ENCODE measurements around the gene LRRD1. TPM values are rescaled to one million over a fixed set of nuclear protein-coding genes. Genes with fewer than 3 reads are reported as not detected.

LRRD1 gene
- total and polyA plus RNA-seq, 2 of the 13 experiments (the other 11 are each of a cell fraction or from before 2014, with no cell fraction given): 0.03 TPM; not detected in 1

DNA sequence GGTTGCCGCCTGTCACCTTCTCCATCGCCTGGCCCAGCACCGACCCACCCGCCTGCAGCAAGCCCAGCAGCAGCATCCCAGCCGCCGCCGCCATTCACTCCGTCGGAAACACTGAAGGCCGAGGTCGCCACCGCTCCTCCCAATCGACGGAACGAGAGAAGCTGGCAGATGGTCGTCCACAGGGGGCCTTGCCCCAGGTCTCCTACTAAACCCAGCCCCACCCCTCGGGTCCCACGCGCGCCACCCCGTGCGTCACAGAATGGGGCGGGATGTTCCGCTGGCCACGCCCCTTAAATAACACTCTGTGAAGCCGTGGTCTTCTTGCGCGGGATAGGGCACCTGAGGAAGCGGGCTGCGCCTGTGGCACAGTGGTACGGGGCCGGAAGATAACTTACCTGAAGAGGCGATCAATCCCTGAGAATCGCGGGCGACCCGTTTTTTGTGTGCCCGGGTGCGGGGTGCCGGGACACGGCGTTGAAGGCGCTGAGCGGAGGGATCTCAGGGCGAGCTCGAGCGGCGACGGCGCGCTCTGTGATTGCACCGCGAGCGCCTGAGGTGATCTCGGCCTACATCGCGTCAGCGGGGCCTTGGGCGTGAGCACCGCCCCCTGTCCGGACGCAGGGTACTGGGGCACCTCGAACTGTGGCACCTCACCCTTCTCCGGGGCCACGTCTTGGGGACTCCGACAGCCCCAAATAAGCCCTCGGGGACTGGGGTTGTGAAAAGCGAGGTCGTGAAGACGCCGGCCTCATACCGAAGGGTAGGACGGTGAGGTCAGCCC is 44.5 kb downstream of the LRRD1 start, which contains the start of gene CYP51A1 (continued):
- TF ChIP-seq, protein P1, sequence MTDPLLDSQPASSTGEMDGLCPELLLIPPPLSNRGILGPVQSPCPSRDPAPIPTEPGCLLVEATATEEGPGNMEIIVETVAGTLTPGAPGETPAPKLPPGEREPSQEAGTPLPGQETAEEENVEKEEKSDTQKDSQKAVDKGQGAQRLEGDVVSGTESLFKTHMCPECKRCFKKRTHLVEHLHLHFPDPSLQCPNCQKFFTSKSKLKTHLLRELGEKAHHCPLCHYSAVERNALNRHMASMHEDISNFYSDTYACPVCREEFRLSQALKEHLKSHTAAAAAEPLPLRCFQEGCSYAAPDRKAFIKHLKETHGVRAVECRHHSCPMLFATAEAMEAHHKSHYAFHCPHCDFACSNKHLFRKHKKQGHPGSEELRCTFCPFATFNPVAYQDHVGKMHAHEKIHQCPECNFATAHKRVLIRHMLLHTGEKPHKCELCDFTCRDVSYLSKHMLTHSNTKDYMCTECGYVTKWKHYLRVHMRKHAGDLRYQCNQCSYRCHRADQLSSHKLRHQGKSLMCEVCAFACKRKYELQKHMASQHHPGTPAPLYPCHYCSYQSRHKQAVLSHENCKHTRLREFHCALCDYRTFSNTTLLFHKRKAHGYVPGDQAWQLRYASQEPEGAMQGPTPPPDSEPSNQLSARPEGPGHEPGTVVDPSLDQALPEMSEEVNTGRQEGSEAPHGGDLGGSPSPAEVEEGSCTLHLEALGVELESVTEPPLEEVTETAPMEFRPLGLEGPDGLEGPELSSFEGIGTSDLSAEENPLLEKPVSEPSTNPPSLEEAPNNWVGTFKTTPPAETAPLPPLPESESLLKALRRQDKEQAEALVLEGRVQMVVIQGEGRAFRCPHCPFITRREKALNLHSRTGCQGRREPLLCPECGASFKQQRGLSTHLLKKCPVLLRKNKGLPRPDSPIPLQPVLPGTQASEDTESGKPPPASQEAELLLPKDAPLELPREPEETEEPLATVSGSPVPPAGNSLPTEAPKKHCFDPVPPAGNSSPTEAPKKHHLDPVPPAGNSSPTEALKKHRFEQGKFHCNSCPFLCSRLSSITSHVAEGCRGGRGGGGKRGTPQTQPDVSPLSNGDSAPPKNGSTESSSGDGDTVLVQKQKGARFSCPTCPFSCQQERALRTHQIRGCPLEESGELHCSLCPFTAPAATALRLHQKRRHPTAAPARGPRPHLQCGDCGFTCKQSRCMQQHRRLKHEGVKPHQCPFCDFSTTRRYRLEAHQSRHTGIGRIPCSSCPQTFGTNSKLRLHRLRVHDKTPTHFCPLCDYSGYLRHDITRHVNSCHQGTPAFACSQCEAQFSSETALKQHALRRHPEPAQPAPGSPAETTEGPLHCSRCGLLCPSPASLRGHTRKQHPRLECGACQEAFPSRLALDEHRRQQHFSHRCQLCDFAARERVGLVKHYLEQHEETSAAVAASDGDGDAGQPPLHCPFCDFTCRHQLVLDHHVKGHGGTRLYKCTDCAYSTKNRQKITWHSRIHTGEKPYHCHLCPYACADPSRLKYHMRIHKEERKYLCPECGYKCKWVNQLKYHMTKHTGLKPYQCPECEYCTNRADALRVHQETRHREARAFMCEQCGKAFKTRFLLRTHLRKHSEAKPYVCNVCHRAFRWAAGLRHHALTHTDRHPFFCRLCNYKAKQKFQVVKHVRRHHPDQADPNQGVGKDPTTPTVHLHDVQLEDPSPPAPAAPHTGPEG (CRISPR knock-in tag; IDR thresholded peaks at IDR 0.05): no peak; the same call in none of the 2 replicates
- TF ChIP-seq GPBP1L1 (CRISPR knock-in tag; IDR thresholded peaks at IDR 0.05): no peak
- TF ChIP-seq ZBTB44 (CRISPR knock-in tag; IDR thresholded peaks at IDR 0.05): no peak
- TF ChIP-seq FOXJ3 (CRISPR knock-in tag; IDR thresholded peaks at IDR 0.05; ENCODE audit: borderline replicate concordance): peak; percentile 63; the same call in 1 of the 2 replicates
- no peak for TF ChIP-seq NFE2L2 (IDR thresholded peaks at IDR 0.05; ENCODE audit: low read length)
- TF ChIP-seq CBFB (CRISPR knock-in tag; IDR thresholded peaks at IDR 0.05): peak; percentile 85
- 0 out of 2 replicates have a peak, but pooled peaks have one; percentile 49 for TF ChIP-seq ZNF3 (CRISPR knock-in tag; IDR thresholded peaks at IDR 0.05)
- TF ChIP-seq POLR2AphosphoS5 (IDR thresholded peaks at IDR 0.05; ENCODE audit: low read depth, low read length): peak; percentile 70
- TF ChIP-seq ZBTB7A (CRISPR knock-in tag; IDR thresholded peaks at IDR 0.05): no peak
- TF ChIP-seq ZNF207 (IDR thresholded peaks at IDR 0.05; ENCODE audit: borderline replicate concordance): no peak
- peak; percentile 83 for TF ChIP-seq CHD2 (IDR thresholded peaks at IDR 0.05; ENCODE audit: low read depth, low read length)
- peak; percentile 72 for TF ChIP-seq ZBTB26 (CRISPR knock-in tag; IDR thresholded peaks at IDR 0.05; ENCODE audit: borderline replicate concordance)
- TF ChIP-seq GABPA (IDR thresholded peaks at IDR 0.05; ENCODE audit: low read depth, low read length): no peak
- peak; percentile 2; the same call in 1 of the 2 replicates for TF ChIP-seq GABPA (CRISPR knock-in tag; IDR thresholded peaks at IDR 0.05; ENCODE audit: low read depth)
- TF ChIP-seq, protein P2, sequence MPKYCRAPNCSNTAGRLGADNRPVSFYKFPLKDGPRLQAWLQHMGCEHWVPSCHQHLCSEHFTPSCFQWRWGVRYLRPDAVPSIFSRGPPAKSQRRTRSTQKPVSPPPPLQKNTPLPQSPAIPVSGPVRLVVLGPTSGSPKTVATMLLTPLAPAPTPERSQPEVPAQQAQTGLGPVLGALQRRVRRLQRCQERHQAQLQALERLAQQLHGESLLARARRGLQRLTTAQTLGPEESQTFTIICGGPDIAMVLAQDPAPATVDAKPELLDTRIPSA (CRISPR knock-in tag; IDR thresholded peaks at IDR 0.05; ENCODE audit: borderline replicate concordance): peak; percentile 85; the same call in 1 of the 2 replicates
- no peak; the same call in 1 of the 2 replicates for TF ChIP-seq ZSCAN21 (CRISPR knock-in tag; IDR thresholded peaks at IDR 0.05; ENCODE audit: borderline replicate concordance)
- TF ChIP-seq SNAI1 (CRISPR knock-in tag; IDR thresholded peaks at IDR 0.05; ENCODE audit: borderline replicate concordance): peak; percentile 97
- peak; percentile 84; the same call in 1 of the 2 replicates for TF ChIP-seq ZNF567 (CRISPR knock-in tag; IDR thresholded peaks at IDR 0.05; ENCODE audit: borderline replicate concordance)

Measured in HepG2 (cell line).